Measurements from ENCODE around the gene PDGFA.

Gene PDGFA

GRCh38 chr7:491958-492713, 27.5 kb downstream of the PDGFA start:
- H3K4me3 ChIP-seq (ENCODE audit: low read depth, low read length), result no peak overlapping the region

- H3K4me3 ChIP-seq (ENCODE audit: low read depth, low read length), result no peak overlapping the region
Observed at GRCh38 chr7:491292-491957, 28.2 kb downstream of the PDGFA start.

DNA sequence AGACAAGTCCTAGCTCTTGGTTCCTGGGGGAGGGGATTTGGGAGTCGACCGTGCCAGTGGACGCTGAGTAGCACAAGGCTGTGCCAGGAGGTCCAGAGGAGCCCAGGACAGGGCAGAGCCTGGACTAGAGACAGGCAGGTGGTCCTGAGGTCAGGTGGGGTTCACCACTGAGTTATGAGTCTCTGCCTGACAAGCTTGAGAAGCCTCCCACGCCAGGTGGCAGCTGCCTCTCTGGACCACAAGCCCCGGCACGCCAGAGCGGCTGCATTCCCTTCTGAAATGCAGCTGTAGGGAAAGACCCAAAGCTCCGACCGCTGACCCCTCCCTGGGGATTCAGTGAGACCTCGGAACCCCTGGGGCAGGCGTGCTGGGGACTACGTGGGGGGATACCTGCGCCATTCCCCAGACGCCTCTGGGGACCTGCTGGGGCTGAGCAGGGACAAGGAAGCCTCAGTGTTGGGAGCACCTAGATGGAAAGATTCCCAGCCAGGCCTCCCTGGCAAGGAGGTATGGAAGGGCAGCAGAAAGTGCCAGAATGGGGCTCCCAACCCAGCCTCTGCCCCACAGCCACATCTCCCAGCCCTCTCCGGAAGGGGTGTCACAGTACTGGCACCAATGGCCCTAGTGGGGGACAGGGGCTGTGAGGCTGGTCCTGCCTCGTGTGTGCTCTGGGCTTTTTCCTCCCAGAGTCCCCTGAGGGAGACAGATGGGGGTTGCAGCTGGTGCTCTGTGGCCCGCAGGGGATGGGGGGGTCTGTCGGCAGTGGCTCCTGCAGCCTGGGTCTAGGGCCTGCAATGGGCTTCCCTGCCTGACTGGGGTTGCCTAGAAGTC, 29.0 kb downstream of the PDGFA start:
- no peak overlapping the region for H3K4me3 ChIP-seq (ENCODE audit: low read depth, low read length)

- no peak overlapping the region for H3K4me3 ChIP-seq (ENCODE audit: low read depth, low read length)
Observed at GRCh38 chr7:489876-490275, 29.8 kb downstream of the PDGFA start.

GRCh38 chr7:486216-486743, 33.4 kb downstream of the PDGFA start:
- no peak overlapping the region for H3K4me3 ChIP-seq (ENCODE audit: low read depth, low read length)

- H3K4me3 ChIP-seq (ENCODE audit: low read depth, low read length), result no peak overlapping the region
Observed at GRCh38 chr7:485188-486081, 34.2 kb downstream of the PDGFA start.

DNA sequence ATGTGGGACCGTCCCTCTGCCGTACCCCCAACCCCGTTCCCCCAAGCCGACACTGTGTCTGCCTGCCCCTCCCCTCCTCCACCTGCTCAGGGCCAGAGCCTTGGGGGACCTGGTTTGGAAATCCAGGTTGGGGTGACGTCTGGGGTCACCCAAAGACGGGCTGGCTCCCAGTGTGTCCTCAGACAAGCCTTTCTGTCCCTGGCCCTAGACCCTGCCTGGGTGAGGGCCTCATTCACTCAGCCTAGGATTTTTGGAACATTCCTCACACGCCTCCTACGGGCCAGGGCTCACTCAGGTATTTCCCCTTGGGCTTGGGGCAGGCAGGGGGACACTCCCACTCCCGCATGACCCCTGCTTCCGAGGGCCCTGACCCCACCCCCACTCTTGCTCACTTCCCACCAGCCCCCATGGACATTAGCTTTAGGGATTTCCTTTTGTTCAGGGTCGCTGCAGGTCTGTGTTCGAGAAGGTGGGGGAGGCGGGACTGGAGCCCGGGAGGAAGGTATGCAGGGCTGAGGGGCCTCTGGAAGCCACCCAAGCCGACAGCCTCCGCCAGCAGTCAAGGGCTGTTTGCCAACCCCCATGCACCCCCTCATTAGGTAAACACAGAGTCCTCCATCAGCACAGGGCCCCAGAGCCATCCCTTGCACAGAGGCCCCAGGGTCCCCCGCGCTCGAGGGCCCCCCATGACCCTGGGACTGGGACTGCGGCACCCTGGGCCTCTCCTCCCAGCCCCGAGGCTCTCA, 35.1 kb downstream of the PDGFA start:
- H3K4me3 ChIP-seq (ENCODE audit: low read depth, low read length), result no peak overlapping the region

DNA sequence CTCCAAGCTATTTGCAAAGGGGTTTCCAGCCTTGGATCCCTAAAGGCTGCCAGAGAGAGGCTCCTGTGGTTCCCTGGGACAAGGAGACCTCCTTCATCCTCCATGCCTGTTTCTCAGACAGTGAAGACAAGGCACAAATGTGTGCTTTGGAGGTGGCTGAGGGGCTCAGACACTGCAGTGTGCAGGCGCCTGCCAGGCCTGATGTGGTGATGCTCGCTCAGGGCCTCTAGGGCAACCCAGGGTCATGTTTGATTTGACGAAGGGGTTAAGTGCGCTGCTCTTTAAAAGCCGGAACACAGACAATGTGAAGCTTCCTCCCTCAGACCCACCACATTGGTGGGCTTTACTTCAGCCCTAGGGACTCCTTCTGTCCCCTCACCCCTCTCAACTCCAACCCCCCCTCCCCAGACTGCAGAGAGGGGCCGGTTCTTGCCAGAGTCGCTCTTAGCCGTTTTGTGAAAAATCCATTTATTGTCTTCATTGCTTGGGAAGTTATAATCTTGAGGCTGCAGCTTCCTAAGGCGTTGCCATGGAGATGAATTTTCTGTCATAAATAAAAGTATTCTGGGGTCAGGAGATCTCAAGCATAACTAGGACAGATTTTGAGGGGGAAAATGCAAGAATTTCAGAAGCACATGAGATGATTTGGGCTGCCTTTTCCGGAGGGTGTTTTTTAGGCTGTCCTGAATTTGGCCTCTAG, 35.8 kb downstream of the PDGFA start:
- H3K4me3 ChIP-seq (ENCODE audit: low read depth, low read length), result no peak overlapping the region

- H3K4me3 ChIP-seq (ENCODE audit: low read depth, low read length), result no peak overlapping the region
Observed at GRCh38 chr7:482521-483083, 37.0 kb downstream of the PDGFA start.

DNA sequence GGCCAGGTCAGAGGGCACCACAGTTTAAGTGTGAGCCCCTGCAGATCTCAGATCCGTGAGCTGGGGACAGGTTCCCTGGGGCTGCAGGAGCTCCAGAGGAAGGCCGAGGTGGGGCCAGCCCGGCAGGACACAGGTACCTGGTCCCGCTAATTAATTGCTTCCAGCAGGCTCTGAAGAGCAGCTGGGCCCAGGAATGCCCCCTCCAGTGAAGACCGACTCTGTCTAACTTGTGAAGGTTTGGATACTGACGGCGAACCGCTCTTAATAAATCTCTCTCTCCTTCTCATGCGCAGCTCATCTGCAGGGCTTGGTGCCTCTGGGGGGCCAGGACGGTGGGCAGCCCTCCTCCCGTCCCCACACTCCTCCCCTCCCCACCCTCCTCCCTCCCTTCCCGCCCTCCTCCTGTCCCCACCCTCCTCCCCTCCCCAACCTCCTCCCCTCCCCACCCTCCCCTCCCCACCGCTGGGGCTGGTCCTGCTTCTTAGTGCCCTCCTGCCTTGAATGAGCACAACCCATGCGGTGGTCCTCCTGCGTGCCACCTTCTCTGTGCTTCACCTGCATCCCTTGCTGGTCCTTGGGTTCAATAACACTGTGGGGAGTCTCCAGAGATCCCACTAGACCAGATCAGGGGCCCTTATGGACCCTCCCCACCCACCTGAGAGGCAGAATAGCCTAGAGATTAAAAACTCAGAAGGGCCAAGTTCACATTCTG, 38.3 kb downstream of the PDGFA start:
- H3K4me3 ChIP-seq (ENCODE audit: low read depth, low read length), result no peak overlapping the region

DNA sequence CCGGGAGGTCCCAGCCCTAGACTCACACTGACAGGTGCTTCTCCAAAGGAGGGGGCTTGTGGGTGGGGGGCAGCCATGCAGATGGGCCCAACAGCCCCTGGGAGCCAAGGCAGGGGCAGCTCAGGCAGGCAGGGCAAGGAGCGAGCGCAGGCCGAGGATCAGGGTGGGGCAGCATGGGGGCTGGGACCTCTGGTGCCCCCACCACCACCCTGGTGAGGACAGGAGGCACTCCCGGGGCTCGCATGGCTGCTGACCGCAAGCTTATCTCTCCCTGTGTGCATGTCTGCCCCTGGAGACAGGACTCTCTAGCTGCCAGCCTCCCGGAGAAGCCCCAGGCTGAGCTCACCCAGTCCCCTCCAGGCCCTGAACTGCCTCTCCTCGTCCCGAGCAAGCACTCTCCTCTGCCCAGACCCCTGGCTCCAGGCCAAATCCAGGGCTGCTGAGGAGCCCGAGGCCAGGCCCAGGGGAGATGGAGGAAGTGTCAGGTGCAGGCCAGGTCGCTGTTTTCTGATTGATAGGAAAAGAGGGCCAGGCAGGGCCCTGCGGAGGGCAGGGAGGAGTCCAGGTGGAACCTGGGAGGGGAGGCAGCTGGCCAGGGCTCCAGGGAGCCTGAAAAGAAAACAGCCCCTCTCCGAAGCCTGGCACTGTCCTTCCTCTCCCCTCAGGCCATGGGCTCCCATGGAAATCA, 39.0 kb downstream of the PDGFA start:
- H3K4me3 ChIP-seq (ENCODE audit: low read depth, low read length), result no peak overlapping the region

- no peak overlapping the region for H3K4me3 ChIP-seq (ENCODE audit: low read depth, low read length)
Observed at GRCh38 chr7:479948-480499, 39.6 kb downstream of the PDGFA start.

GRCh38 chr7:479115-479947, 40.3 kb downstream of the PDGFA start:
- H3K4me3 ChIP-seq (ENCODE audit: low read depth, low read length), result no peak overlapping the region

DNA sequence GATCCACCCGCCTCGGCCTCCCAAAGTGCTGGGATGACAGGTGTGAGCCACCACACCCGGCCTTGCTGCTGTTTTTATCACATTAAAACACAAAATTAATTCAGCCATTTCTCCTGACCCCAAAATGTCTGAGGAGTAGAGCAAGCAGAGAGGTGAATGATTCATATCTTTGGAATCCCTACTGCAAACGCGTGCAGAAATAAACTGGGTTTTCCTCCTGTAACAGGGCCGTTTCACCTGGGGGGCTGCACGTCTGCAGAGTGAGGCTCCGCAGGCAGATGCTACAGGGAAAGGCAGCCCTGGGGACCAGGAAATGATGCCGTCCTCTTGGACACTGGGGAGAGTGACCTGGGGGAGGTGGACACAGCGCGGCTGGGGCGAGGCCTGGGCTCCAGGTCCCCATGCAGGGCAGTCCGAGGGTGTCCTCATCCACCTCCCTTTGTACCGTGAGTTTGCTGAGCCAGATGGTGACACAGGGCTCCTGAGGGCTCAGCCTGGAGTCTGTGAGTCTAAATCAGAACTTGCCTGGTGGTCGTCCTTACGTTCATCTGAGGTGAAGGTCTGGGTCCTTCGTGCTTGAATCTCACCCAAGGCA, 41.9 kb downstream of the PDGFA start:
- H3K4me3 ChIP-seq (ENCODE audit: low read depth, low read length), result no peak overlapping the region

GRCh38 chr7:476736-477360, 42.8 kb downstream of the PDGFA start:
- no peak overlapping the region for H3K4me3 ChIP-seq (ENCODE audit: low read depth, low read length)
